ENCODE data around the gene MAEA.
"Not testable (repeated sequence)": the region's sequence is repeated elsewhere in the genome, so short reads cannot be mapped to it uniquely, and the experiment has no call there.

The MAEA gene

GRCh38 chr4:1318488-1319213 lies 29.0 kb downstream of the MAEA start:
- no peaks in the 10 kb centered on the region for H3K9me3 ChIP-seq (ENCODE audit: control insufficient read depth in 1 of 2, low read length in 2 of 2)
- peaks cover 44 to 65% of the 10 kb centered on the region in 2 donors for H3K36me3 ChIP-seq (ENCODE audit: control insufficient read depth in 1 of 2, insufficient read depth in 2 of 2, low read length in 2 of 2)
- no peak overlapping the region for H3K4me3 ChIP-seq (ENCODE audit: low read depth in 1 of 2, low read length in 2 of 2)
- H3K27ac ChIP-seq (ENCODE audit: low read length), result no peak overlapping the region
- no peaks in the 10 kb centered on the region for H3K4me1 ChIP-seq (ENCODE audit: control insufficient read depth in 1 of 2, insufficient read depth in 2 of 2, low read length in 2 of 2)
- H3K27me3 ChIP-seq (ENCODE audit: low read depth, low read length), result no peaks in the 10 kb centered on the region

- no peak overlapping the region for H3K4me3 ChIP-seq (ENCODE audit: low read depth in 1 of 2, low read length in 2 of 2)
- no peaks in the 10 kb centered on the region for H3K9me3 ChIP-seq (ENCODE audit: control insufficient read depth in 1 of 2, low read length in 2 of 2)
- no peaks in the 10 kb centered on the region for H3K27me3 ChIP-seq (ENCODE audit: low read depth, low read length)
- peaks cover 32 to 60% of the 10 kb centered on the region in 2 donors for H3K36me3 ChIP-seq (ENCODE audit: control insufficient read depth in 1 of 2, insufficient read depth in 2 of 2, low read length in 2 of 2)
- H3K27ac ChIP-seq (ENCODE audit: low read length), result no peak overlapping the region
- no peaks in the 10 kb centered on the region for H3K4me1 ChIP-seq (ENCODE audit: control insufficient read depth in 1 of 2, insufficient read depth in 2 of 2, low read length in 2 of 2)
These were observed 31.8 kb downstream of the MAEA start for GRCh38 chr4:1321486-1321885.

GRCh38 chr4:1321946-1322650 lies 32.4 kb downstream of the MAEA start:
- Histone ChIP-seq H3K9me3 (ENCODE audit: control insufficient read depth in 1 of 2, low read length in 2 of 2) (no peaks in the 10 kb centered on the region), H3K27me3 (ENCODE audit: low read depth, low read length) (no peaks in the 10 kb centered on the region), H3K4me3 (ENCODE audit: low read depth in 1 of 2, low read length in 2 of 2) (no peak overlapping the region), H3K4me1 (ENCODE audit: control insufficient read depth in 1 of 2, insufficient read depth in 2 of 2, low read length in 2 of 2) (no peaks in the 10 kb centered on the region), H3K36me3 (ENCODE audit: control insufficient read depth in 1 of 2, insufficient read depth in 2 of 2, low read length in 2 of 2) (peaks cover 30 to 64% of the 10 kb centered on the region in 2 donors), H3K27ac (ENCODE audit: low read length) (no peak overlapping the region)

GRCh38 chr4:1323280-1323634 lies 33.6 kb downstream of the MAEA start:
- no peak overlapping the region for H3K27ac ChIP-seq (ENCODE audit: low read length)
- H3K36me3 ChIP-seq (ENCODE audit: control insufficient read depth in 1 of 2, insufficient read depth in 2 of 2, low read length in 2 of 2), result peaks cover 28 to 63% of the 10 kb centered on the region in 2 donors

GRCh38 chr4:1323635-1324442 lies 34.1 kb downstream of the MAEA start:
- H3K4me1 ChIP-seq (ENCODE audit: control insufficient read depth in 1 of 2, insufficient read depth in 2 of 2, low read length in 2 of 2), result no peaks in the 10 kb centered on the region
- no peak overlapping the region for H3K27ac ChIP-seq (ENCODE audit: low read length)
- H3K36me3 ChIP-seq (ENCODE audit: control insufficient read depth in 1 of 2, insufficient read depth in 2 of 2, low read length in 2 of 2), result peaks cover 30 to 64% of the 10 kb centered on the region in 2 donors

More at GRCh38 chr4:1323280-1323634, 33.6 kb downstream of the MAEA start:
- H3K4me3 ChIP-seq (ENCODE audit: low read depth in 1 of 2, low read length in 2 of 2), result no peak overlapping the region
- H3K27me3 ChIP-seq (ENCODE audit: low read depth, low read length), result no peaks in the 10 kb centered on the region
- H3K4me1 ChIP-seq (ENCODE audit: control insufficient read depth in 1 of 2, insufficient read depth in 2 of 2, low read length in 2 of 2), result no peaks in the 10 kb centered on the region
- no peaks in the 10 kb centered on the region for H3K9me3 ChIP-seq (ENCODE audit: control insufficient read depth in 1 of 2, low read length in 2 of 2)

GRCh38 chr4:1324443-1325175 lies 34.9 kb downstream of the MAEA start:
- H3K4me3 ChIP-seq (ENCODE audit: low read depth in 1 of 2, low read length in 2 of 2); H3K4me1 ChIP-seq (ENCODE audit: control insufficient read depth in 1 of 2, insufficient read depth in 2 of 2, low read length in 2 of 2); H3K9me3 ChIP-seq (ENCODE audit: control insufficient read depth in 1 of 2, low read length in 2 of 2); H3K27ac ChIP-seq (ENCODE audit: low read length); H3K27me3 ChIP-seq (ENCODE audit: low read depth, low read length): not testable (repeated sequence)
- H3K36me3 ChIP-seq (ENCODE audit: control insufficient read depth in 1 of 2, insufficient read depth in 2 of 2, low read length in 2 of 2), result peaks cover 22 to 63% of the 10 kb centered on the region in 2 donors

More at GRCh38 chr4:1323635-1324442, 34.1 kb downstream of the MAEA start:
- Histone ChIP-seq H3K27me3 (ENCODE audit: low read depth, low read length) (no peaks in the 10 kb centered on the region), H3K4me3 (ENCODE audit: low read depth in 1 of 2, low read length in 2 of 2) (no peak overlapping the region), H3K9me3 (ENCODE audit: control insufficient read depth in 1 of 2, low read length in 2 of 2) (no peaks in the 10 kb centered on the region)

- no peak overlapping the region for H3K27ac ChIP-seq (ENCODE audit: low read length)
- H3K27me3 ChIP-seq (ENCODE audit: low read depth, low read length), result no peaks in the 10 kb centered on the region
- no peaks in the 10 kb centered on the region for H3K4me1 ChIP-seq (ENCODE audit: control insufficient read depth in 1 of 2, insufficient read depth in 2 of 2, low read length in 2 of 2)
- no peaks in the 10 kb centered on the region for H3K9me3 ChIP-seq (ENCODE audit: control insufficient read depth in 1 of 2, low read length in 2 of 2)
- H3K4me3 ChIP-seq (ENCODE audit: low read depth in 1 of 2, low read length in 2 of 2), result no peak overlapping the region
- H3K36me3 ChIP-seq (ENCODE audit: control insufficient read depth in 1 of 2, insufficient read depth in 2 of 2, low read length in 2 of 2), result peaks cover 20 to 68% of the 10 kb centered on the region in 2 donors
These were observed 35.4 kb downstream of the MAEA start for GRCh38 chr4:1325176-1325480.

GRCh38 chr4:1325681-1326635 lies 36.3 kb downstream of the MAEA start:
- peaks cover 17 to 71% of the 10 kb centered on the region in 2 donors for H3K36me3 ChIP-seq (ENCODE audit: control insufficient read depth in 1 of 2, insufficient read depth in 2 of 2, low read length in 2 of 2)
- no peaks in the 10 kb centered on the region for H3K27me3 ChIP-seq (ENCODE audit: low read depth, low read length)

GRCh38 chr4:1326751-1327525 lies 37.2 kb downstream of the MAEA start:
- H3K36me3 ChIP-seq (ENCODE audit: control insufficient read depth in 1 of 2, insufficient read depth in 2 of 2, low read length in 2 of 2), result peaks cover 17 to 74% of the 10 kb centered on the region in 2 donors
- H3K4me1 ChIP-seq (ENCODE audit: control insufficient read depth in 1 of 2, insufficient read depth in 2 of 2, low read length in 2 of 2), result no peaks in the 10 kb centered on the region
- no peak overlapping the region for H3K27ac ChIP-seq (ENCODE audit: low read length)
- no peaks in the 10 kb centered on the region for H3K9me3 ChIP-seq (ENCODE audit: control insufficient read depth in 1 of 2, low read length in 2 of 2)
- no peaks in the 10 kb centered on the region for H3K27me3 ChIP-seq (ENCODE audit: low read depth, low read length)
- no peak overlapping the region for H3K4me3 ChIP-seq (ENCODE audit: low read depth in 1 of 2, low read length in 2 of 2)

More at GRCh38 chr4:1325681-1326635, 36.3 kb downstream of the MAEA start:
- Histone ChIP-seq H3K27ac (ENCODE audit: low read length) (no peak overlapping the region), H3K9me3 (ENCODE audit: control insufficient read depth in 1 of 2, low read length in 2 of 2) (no peaks in the 10 kb centered on the region), H3K4me1 (ENCODE audit: control insufficient read depth in 1 of 2, insufficient read depth in 2 of 2, low read length in 2 of 2) (no peaks in the 10 kb centered on the region), H3K4me3 (ENCODE audit: low read depth in 1 of 2, low read length in 2 of 2) (no peak overlapping the region)
